ENCODE results near the gene ARHGEF2. TPM values are rescaled to one million over a fixed set of nuclear protein-coding genes. Genes with fewer than 3 reads are reported as not detected.

ARHGEF2 gene
- total and polyA plus RNA-seq, 7 donors, result 25.8 to 83.9 (median 42.8) TPM

- H3K27ac ChIP-seq, result no peak overlapping the region
- H3K4me1 ChIP-seq, result no peaks in the 10 kb centered on the region
- no peak overlapping the region for H3K4me3 ChIP-seq
- H3K27me3 ChIP-seq, result no peaks in the 10 kb centered on the region
- intact Hi-C loops (cut with DNase I), result no loop called here
- H3K9me3 ChIP-seq, result no peaks in the 10 kb centered on the region
- TF ChIP-seq POLR2AphosphoS5 (IDR thresholded peaks at IDR 0.05) (no peak), CTCF (IDR thresholded peaks at IDR 0.05) (no peak), EP300 (IDR thresholded peaks at IDR 0.05) (no peak), POLR2A (IDR thresholded peaks at IDR 0.05) (no peak)
- peaks cover 0 to 8% (median 5%) of the 10 kb centered on the region in 4 donors for H3K36me3 ChIP-seq
- no peak for DNase-seq
- 12 to 51% methylated on average over 2 of the region's 2 CpGs for WGBS, 2 donors
These were observed 25.5 kb upstream of the ARHGEF2 start for GRCh38 chr1:156003923-156004188.

GRCh38 chr1:156002188-156002911 is 24.0 kb upstream of the ARHGEF2 start:
- intact Hi-C loops (cut with DNase I), result no loop called here
- no peak overlapping the region for H3K27ac ChIP-seq

GRCh38 chr1:156001662-156002171 is 23.4 kb upstream of the ARHGEF2 start:
- H3K27ac ChIP-seq, result no peak overlapping the region
- intact Hi-C loops (cut with DNase I), result no loop called here
- H3K27me3 ChIP-seq, result no peaks in the 10 kb centered on the region
- H3K9me3 ChIP-seq, result no peaks in the 10 kb centered on the region
- H3K4me3 ChIP-seq, result no peak overlapping the region
- H3K4me1 ChIP-seq, result no peaks in the 10 kb centered on the region
- DNase-seq, result no peak
- WGBS, 2 donors, result 15 to 56% methylated on average over 4 of the region's 4 CpGs
- no peaks in the 10 kb centered on the region for H3K36me3 ChIP-seq
- TF ChIP-seq POLR2A (IDR thresholded peaks at IDR 0.05) (no peak), EP300 (IDR thresholded peaks at IDR 0.05) (no peak), CTCF (IDR thresholded peaks at IDR 0.05) (no peak), POLR2AphosphoS5 (IDR thresholded peaks at IDR 0.05) (no peak)

More at GRCh38 chr1:156002188-156002911, 24.0 kb upstream of the ARHGEF2 start:
- H3K4me1 ChIP-seq, result no peaks in the 10 kb centered on the region
- H3K9me3 ChIP-seq, result no peaks in the 10 kb centered on the region
- DNase-seq, result no peak
- TF ChIP-seq EP300 (IDR thresholded peaks at IDR 0.05) (no peak), POLR2A (IDR thresholded peaks at IDR 0.05) (no peak), POLR2AphosphoS5 (IDR thresholded peaks at IDR 0.05) (no peak), CTCF (IDR thresholded peaks at IDR 0.05) (no peak)
- WGBS, 2 donors, result 13 to 47% methylated on average over 3 of the region's 3 CpGs
- no peaks in the 10 kb centered on the region for H3K36me3 ChIP-seq
- no peak overlapping the region for H3K4me3 ChIP-seq
- no peaks in the 10 kb centered on the region for H3K27me3 ChIP-seq

- Histone ChIP-seq H3K9me3 (no peaks in the 10 kb centered on the region), H3K36me3 (no peaks in the 10 kb centered on the region), H3K27me3 (no peaks in the 10 kb centered on the region), H3K4me1 (no peaks in the 10 kb centered on the region), H3K4me3 (no peak overlapping the region), H3K27ac (no peak overlapping the region)
- no peak for DNase-seq
- intact Hi-C loops (cut with DNase I), result no loop called here
- TF ChIP-seq POLR2AphosphoS5 (IDR thresholded peaks at IDR 0.05) (no peak), CTCF (IDR thresholded peaks at IDR 0.05) (no peak), POLR2A (IDR thresholded peaks at IDR 0.05) (no peak), EP300 (IDR thresholded peaks at IDR 0.05) (no peak)
- WGBS, 2 donors, result 22 to 69% methylated on average over 10 of the region's 10 CpGs
These were observed 22.8 kb upstream of the ARHGEF2 start for GRCh38 chr1:156001021-156001661.
